Stomach smooth muscle (tissue), 2 donors: ENCODE measurements around the gene GDPD1.
"Not testable (repeated sequence)": the region's sequence is repeated elsewhere in the genome, so short reads cannot be mapped to it uniquely, and the experiment has no call there.

Experiments used
- H3K27ac ChIP-seq: one replicate; pipeline ENCODE4 v1.7.0; 2013; ENCODE audit warnings: mild to moderate bottlenecking, low read length, inconsistent platforms
- H3K27me3 ChIP-seq, 2 donors: one replicate each; pipeline ENCODE4 v1.7.0; 2013; ENCODE audit warnings: low read length in 2 of 2; ENCODE audit not compliant: insufficient read depth in 2 of 2, control insufficient read depth in 1 of 2
- H3K36me3 ChIP-seq, 2 donors: one replicate each; pipeline ENCODE4 v1.7.0; 2013; ENCODE audit warnings: low read length in 2 of 2; ENCODE audit not compliant: control insufficient read depth in 2 of 2, insufficient read depth in 2 of 2
- H3K4me1 ChIP-seq: one replicate; pipeline ENCODE4 v1.7.0; 2013; ENCODE audit warnings: low read length; ENCODE audit not compliant: control insufficient read depth, insufficient read depth
- H3K4me3 ChIP-seq, 2 donors: one replicate each; pipeline ENCODE4 v1.7.0; 2013; ENCODE audit warnings: low read length in 2 of 2
- H3K9ac ChIP-seq, 2 donors: one replicate each; pipeline ENCODE4 v1.7.0; 2013; ENCODE audit warnings: low read length in 2 of 2, mild to moderate bottlenecking in 1 of 2
- H3K9me3 ChIP-seq, 2 donors: one replicate each; pipeline ENCODE4 v1.7.0; 2013; ENCODE audit warnings: low read length in 2 of 2; ENCODE audit not compliant: control insufficient read depth in 2 of 2
- donor health status: healthy.
- donor health status: Pancreatic carcinoma.

The GDPD1 gene

DNA sequence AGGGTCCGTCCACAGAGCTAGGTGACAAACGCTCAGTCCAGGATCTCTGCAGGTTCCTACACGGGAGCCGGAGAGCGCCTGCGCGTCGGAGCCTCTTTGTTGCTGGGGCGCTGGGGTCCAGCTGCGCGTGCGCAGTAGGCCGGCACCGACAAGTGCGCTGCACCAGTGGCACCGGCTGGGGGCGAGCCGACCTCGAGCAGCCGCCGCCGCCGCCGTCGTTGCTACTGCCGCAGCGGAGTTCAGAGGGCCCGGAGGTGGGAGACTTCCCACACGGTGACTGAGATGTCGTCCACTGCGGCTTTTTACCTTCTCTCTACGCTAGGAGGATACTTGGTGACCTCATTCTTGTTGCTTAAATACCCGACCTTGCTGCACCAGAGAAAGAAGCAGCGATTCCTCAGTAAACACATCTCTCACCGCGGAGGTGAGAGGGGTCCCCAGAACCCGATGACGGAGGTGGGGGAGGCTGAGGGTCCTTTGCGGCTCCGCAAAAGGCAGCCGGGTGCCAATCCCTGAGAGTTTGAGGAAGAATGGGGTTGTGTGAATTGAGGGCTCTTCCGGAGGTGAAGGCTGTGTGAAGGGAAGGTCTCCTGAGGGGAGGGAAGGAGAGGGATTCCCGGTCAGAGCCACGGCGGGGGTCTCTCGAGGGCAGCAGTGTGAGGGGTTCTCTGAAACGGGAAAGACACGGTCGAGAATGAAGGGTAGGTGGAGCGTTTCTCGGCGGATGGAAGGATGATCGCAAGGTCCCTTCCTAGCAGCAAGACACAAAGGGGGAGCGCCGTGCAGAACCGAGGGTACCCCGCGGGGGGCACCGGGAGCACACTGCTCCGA lies at the start of gene GDPD1:
Gene GDPD1 (plus strand): TSS at position 184 of the 831 bp plus-strand sequence. CDS start 99 bp downstream, at position 283.
- Histone ChIP-seq H3K9ac (peak within 1 kb of the TSS; percentile 86 to 90), H3K27me3 (no peaks in the 10 kb centered on the region), H3K9me3 (no peaks in the 10 kb centered on the region), H3K4me3 (peak within 1 kb of the TSS; percentile 81 to 97), H3K4me1 (peaks cover 10% of the 10 kb centered on the region), H3K36me3 (no peaks in the 10 kb centered on the region), H3K27ac (peak within 1 kb of the TSS; percentile 24)

DNA sequence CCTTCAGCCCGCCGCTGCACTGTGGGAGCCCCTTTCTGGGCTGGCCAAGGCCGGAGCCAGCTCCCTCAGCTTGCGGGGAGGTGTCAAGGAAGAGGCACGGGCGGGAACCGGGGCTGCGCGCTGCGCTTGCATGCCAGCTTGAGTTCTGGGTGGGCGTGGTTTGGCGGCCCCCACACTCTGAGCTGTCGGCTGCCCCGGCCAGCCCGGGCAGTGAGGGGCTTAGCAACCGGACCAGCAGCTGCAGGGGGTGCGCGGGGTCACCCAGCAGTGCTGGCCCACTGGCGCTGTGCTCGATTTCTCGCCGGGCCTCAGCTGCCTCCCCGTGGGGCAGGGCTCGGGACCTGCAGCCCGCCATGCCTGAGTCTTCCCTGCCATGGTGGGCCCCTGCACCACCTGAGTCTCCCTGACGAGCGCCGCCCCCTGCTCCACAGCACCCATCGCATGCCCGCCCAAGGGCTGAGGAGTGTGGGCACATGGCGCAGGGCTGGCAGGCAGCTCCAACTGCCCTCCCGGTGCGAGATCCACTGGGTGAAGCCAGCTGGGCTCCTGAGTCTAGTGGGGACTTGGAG lies 47.8 kb upstream of the GDPD1 start:
- no peaks in the 10 kb centered on the region for H3K9me3 ChIP-seq
- H3K36me3 ChIP-seq: no peaks in the 10 kb centered on the region
- no peaks in the 10 kb centered on the region for H3K4me1 ChIP-seq
- H3K27ac ChIP-seq: no peak overlapping the region
- H3K27me3 ChIP-seq: no peaks in the 10 kb centered on the region
- no peak overlapping the region for H3K9ac ChIP-seq
- H3K4me3 ChIP-seq: no peak overlapping the region

DNA sequence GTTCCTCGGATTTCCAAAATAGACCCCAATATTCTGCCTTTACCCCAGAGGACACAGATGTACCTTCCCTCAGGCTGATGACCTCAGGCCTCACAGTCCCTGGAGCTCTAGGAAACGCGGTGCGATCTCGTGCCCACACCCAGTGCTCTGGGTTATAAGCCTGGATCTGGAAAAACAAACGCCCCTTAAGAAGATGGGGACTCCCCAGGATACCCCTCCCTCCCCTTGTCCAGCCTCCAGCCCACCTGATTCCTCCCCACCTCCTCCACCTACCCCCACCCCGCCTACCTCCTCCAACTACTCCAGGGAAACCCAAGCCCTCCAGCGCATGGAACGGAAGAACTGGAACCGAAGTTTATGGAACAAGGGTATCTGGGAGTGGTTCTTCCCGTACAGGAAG lies 45.6 kb upstream of the GDPD1 start:
- Histone ChIP-seq H3K9ac (no peak overlapping the region), H3K27ac (no peak overlapping the region), H3K27me3 (no peaks in the 10 kb centered on the region), H3K4me3 (no peak overlapping the region), H3K36me3 (no peaks in the 10 kb centered on the region), H3K4me1 (no peaks in the 10 kb centered on the region), H3K9me3 (no peaks in the 10 kb centered on the region)

DNA sequence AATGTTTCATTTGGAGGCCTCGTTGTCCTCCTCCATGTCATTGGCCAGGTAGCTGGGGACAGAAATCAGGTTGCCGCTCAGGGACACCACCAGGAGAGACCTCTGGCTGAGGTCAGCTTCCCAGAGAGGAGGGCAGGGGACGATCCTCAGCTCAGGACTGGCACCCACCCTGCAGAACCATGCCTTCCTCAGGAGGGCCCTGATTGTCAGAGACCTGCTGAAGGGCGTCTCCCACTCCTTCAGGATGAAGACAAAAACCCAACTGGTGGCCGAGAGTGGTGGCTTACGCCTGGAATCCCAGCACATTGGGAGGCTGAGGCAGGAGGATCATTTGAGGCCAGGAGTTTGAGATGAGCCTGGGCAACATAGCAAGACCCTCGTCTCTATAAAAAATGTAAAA lies 45.2 kb upstream of the GDPD1 start:
- no peak overlapping the region for H3K27ac ChIP-seq
- H3K4me1 ChIP-seq: no peaks in the 10 kb centered on the region
- H3K36me3 ChIP-seq: no peaks in the 10 kb centered on the region
- no peak overlapping the region for H3K9ac ChIP-seq
- no peak overlapping the region for H3K4me3 ChIP-seq
- no peaks in the 10 kb centered on the region for H3K9me3 ChIP-seq
- no peaks in the 10 kb centered on the region for H3K27me3 ChIP-seq

DNA sequence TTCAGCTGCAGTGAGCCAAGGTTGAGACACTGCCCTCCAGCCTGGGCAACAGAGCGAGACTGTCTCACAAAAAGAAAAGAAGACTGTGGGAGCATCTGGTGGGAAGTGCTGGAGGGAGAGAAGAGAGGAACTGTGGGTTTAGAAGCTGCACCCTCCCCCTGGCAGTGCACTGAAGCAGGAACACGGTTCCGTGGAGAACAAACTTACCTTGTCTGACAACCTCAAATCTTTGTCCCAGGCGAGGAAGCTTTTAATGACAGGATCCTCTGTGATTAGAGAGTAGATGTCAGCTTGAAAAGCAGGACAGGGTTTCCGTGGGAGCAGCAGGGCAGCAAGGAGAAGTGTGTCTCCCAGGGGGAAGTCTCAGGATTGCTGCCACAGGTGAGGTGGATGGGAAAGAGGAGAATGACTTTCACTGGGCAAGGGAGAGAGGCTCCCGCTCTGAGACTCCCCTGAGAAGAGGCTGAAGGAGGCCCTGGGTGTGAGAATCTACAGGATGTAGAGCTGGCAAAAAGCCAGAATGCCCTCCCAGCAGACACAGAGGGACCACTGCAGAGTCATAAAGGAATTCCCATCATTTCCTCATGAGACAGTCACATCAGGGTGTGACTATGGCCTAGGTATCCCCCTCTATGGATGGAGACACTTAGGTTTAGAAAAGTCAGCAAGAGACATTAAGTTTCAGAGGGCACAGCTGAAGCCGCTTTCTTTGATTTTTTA lies 41.9 kb upstream of the GDPD1 start:
- no peak overlapping the region for H3K27ac ChIP-seq
- no peak overlapping the region for H3K4me3 ChIP-seq
- H3K4me1 ChIP-seq: no peaks in the 10 kb centered on the region
- no peak overlapping the region for H3K9ac ChIP-seq
- H3K36me3 ChIP-seq: no peaks in the 10 kb centered on the region
- no peaks in the 10 kb centered on the region for H3K27me3 ChIP-seq
- no peaks in the 10 kb centered on the region for H3K9me3 ChIP-seq

DNA sequence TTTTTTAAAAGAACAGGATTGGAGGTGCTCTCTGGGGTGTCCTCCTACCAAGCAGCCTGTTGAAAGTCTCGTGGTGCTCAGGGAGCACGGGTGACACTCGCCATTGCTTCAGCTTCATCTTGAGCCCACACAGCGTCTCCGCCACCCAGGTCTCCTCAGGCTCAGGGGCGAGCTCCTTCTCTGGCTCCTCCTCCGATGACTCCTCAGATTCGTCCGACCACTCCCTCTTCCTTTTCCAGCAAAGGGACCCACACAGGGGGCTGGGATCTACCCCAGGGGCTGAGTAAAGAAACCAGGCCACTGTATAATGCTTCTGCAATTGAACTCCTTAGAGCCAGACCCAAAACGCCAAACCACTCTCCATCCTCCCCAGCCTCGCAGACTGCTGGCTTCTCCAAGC lies 40.7 kb upstream of the GDPD1 start:
- H3K4me1 ChIP-seq, H3K36me3 ChIP-seq: not testable (repeated sequence)

DNA sequence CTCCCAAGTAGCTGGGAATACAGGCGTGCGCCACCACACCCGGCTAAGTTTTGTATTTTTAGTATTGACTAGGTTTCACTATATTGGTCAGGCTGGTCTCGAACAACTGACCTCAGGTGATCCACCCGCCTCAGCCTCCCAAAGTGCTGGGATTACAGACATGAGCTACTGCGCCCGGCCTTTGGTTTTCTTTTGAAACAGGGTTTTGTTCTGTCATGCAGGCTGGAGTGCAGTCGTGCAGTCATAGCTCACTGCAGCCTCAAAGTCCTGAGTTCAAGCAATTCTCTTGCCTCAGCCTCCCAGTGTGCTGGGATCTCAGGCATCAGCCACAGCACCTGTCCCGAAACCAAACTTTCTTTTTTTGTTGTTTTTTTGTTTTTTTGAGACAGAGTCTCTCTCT lies 39.7 kb upstream of the GDPD1 start:
- Histone ChIP-seq H3K36me3 (no peaks in the 10 kb centered on the region), H3K27ac (no peak overlapping the region), H3K4me1 (no peaks in the 10 kb centered on the region), H3K9ac (no peak overlapping the region), H3K4me3 (no peak overlapping the region), H3K27me3 (no peaks in the 10 kb centered on the region), H3K9me3 (no peaks in the 10 kb centered on the region)

More for the DNA sequence above, 40.7 kb upstream of the GDPD1 start:
- not testable (repeated sequence) for H3K27ac ChIP-seq, H3K9ac ChIP-seq, H3K4me3 ChIP-seq, H3K9me3 ChIP-seq, H3K27me3 ChIP-seq

DNA sequence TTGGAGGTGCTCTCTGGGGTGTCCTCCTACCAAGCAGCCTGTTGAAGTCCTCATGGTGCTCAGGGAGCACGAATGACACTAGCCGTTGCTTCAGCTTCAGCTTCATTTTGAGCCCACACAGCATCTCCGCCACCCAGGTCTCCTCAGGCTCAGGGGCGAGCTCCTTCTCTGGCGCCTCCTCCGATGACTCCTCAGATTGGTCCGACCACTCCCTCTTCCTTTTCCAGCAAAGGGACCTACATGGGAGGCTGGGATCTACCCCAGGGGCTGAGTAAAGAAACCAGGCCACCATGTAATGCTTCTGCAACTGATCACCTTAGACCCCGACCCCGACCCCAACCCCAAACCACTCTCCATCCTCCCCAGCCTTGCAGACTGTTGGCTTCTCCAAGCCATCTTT lies 38.8 kb upstream of the GDPD1 start:
- no peaks in the 10 kb centered on the region for H3K9me3 ChIP-seq
- no peaks in the 10 kb centered on the region for H3K27me3 ChIP-seq
- no peaks in the 10 kb centered on the region for H3K36me3 ChIP-seq
- H3K4me1 ChIP-seq: no peaks in the 10 kb centered on the region
- H3K9ac ChIP-seq: no peak overlapping the region
- H3K27ac ChIP-seq: no peak overlapping the region
- no peak overlapping the region for H3K4me3 ChIP-seq

DNA sequence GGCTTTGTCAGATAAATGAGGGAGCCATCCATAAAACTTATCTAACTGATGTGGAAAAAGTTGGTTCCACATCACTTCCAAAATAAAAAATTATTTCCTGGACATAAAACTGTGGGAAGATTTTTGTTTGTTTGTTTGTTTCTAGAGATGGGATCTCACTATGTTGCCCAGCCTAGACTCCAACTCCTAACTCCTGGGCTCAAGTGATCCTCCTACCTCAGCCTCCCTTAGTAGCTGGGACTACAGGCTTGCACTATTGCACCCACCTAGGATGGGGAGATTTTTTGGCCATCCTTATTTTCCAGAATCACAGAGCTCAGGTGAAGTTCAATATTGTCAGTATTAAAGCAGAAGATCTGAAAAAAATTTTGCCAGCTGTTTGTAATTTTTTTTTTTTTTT lies 34.3 kb upstream of the GDPD1 start:
- Histone ChIP-seq H3K9me3 (no peaks in the 10 kb centered on the region), H3K27me3 (no peaks in the 10 kb centered on the region), H3K9ac (no peak overlapping the region), H3K27ac (no peak overlapping the region), H3K36me3 (no peaks in the 10 kb centered on the region), H3K4me3 (no peak overlapping the region), H3K4me1 (no peaks in the 10 kb centered on the region)

DNA sequence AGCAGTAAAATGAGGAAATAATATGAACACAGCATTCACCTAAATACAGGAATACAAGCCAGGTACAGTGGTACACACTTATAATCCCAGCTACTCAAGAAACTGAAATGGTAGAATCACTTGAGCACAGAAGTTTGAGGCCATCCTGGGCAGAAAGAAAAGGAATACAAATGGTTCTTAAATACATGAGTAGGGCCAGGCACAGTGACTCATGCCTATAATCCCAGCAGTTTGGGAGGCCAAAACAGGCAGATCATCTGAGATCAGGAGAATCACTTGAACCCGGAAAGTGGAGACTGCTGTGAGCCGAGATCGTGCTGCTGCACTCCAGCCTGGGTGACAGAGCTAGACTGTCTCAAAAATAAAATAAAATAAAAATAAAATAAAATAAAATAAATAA lies 33.5 kb upstream of the GDPD1 start:
- no peaks in the 10 kb centered on the region for H3K27me3 ChIP-seq

DNA sequence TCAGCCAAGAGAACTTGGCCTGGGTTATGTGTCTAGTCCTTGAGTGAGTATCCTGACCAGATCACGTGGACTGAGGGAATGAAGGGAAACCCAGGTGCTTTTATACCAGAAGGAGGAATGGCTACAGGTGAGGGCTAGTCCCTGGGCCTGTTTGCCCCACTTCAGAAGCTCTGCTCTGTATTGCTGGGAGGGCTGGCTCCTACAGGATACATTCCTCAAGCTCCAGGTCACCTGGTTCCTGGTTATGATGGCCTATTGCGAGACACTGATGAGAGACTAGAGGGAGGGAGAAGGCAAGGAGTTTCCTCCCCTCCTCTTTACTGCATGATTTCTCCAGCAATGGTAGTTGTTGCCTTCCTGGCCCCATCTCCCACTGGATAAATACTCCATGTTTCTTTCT lies 29.5 kb upstream of the GDPD1 start:
- Histone ChIP-seq H3K27me3 (no peaks in the 10 kb centered on the region), H3K27ac (no peak overlapping the region), H3K9ac (no peak overlapping the region), H3K9me3 (no peaks in the 10 kb centered on the region), H3K4me1 (no peaks in the 10 kb centered on the region), H3K4me3 (no peak overlapping the region), H3K36me3 (no peaks in the 10 kb centered on the region)

More for the DNA sequence above, 33.5 kb upstream of the GDPD1 start:
- Histone ChIP-seq H3K4me1 (no peaks in the 10 kb centered on the region), H3K27ac (no peak overlapping the region), H3K9me3 (no peaks in the 10 kb centered on the region), H3K9ac (no peak overlapping the region), H3K4me3 (no peak overlapping the region), H3K36me3 (no peaks in the 10 kb centered on the region)
